ENCODE data around the gene NOL6. TPM values are rescaled to one million over a fixed set of nuclear protein-coding genes. Genes with fewer than 3 reads are reported as not detected.

The NOL6 gene
- total and polyA plus RNA-seq, 2 of the 8 experiments (the other 6 are each of a cell fraction or from before 2014, with no cell fraction given), result 44.0 to 55.0 TPM

- H3K4ac ChIP-seq (replicated peaks; ENCODE audit: insufficient read length, low read depth, low read length), result no peak overlapping the region
- 86% methylated on average over 4 of the region's 4 CpGs; no CpG with 5 or more reads in 1 of the 2 experiments for WGBS, 2 experiments (ENCODE audit: extremely low coverage in 1 of 2, insufficient coverage in 1 of 2, insufficient read length in 1 of 2, insufficient replicate concordance in 2 of 2, low coverage in 1 of 2, low lambda C conversion rate in 2 of 2, missing lambda C conversion rate in 1 of 2)
- FAIRE-seq, result no peak
- TF ChIP-seq JUND (IDR thresholded peaks at IDR 0.05; ENCODE audit: low read length) (no peak), POLR2A (IDR thresholded peaks at IDR 0.05; ENCODE audit: control extremely low read depth in 1 of 2, low read depth in 2 of 2, low read length in 2 of 2) (no peak), SIRT6 (IDR thresholded peaks at IDR 0.05; ENCODE audit: low read length) (no peak), RNF2 (IDR thresholded peaks at IDR 0.05; ENCODE audit: borderline replicate concordance, low read depth, low read length, missing control alignments, poor library complexity, severe bottlenecking) (no peak), GTF2F1 (IDR thresholded peaks at IDR 0.05; ENCODE audit: borderline replicate concordance, low read depth, low read length) (no peak), ZNF274 (IDR thresholded peaks at IDR 0.05; ENCODE audit: borderline replicate concordance, extremely low read depth, low read length) (no peak), SIX5 (IDR thresholded peaks at IDR 0.05; ENCODE audit: low read depth, low read length) (no peak)
- H2AFZ ChIP-seq (ENCODE audit: low read length), result no peak overlapping the region
- CTCF ChIA-PET (ENCODE audit: partially characterized antibody), result interaction anchor here (0.6 to 21.6 kb wide), 12 partner anchors 13 to 418 kb away, joined by 3 to 358 read pairs (median 26); partner anchors contain the start of genes AQP7 and NOL6
- no peak overlapping the region for H2AK5ac ChIP-seq (ENCODE audit: low read depth, low read length)
- H3K27ac ChIP-seq (ENCODE audit: low read depth, low read length), result no peak overlapping the region
- no peak overlapping the region for H2BK20ac ChIP-seq (ENCODE audit: low read length)
- peak overlapping the region; percentile 97; the same call in 1 of the 2 replicates for H2BK15ac ChIP-seq (ENCODE audit: low read length)
- no peaks in the 10 kb centered on the region for H3K36me3 ChIP-seq (ENCODE audit: control insufficient read depth in 2 of 4, insufficient read depth in 4 of 4, low read length in 3 of 4)
- no peak overlapping the region for H3K9ac ChIP-seq (replicated peaks in 1 of 4; ENCODE audit: extremely low read depth in 1 of 4, low read depth in 3 of 4, low read length in 3 of 4)
- H2BK12ac ChIP-seq (ENCODE audit: low read depth, low read length), result no peak overlapping the region
- H3K56ac ChIP-seq (replicated peaks; ENCODE audit: insufficient read length, low read depth, low read length), result no peak overlapping the region
- no peak overlapping the region for H3K14ac ChIP-seq (ENCODE audit: insufficient read length)
- H3K4me1 ChIP-seq (replicated peaks in 1 of 4; ENCODE audit: control insufficient read depth in 3 of 4, insufficient read depth in 4 of 4, low read length in 3 of 4), result peaks cover 0 to 29% (median 13%) of the 10 kb centered on the region in 4 experiments; a peak in 6 of 7 replicates
- H4K5ac ChIP-seq (ENCODE audit: insufficient read length, low read depth, low read length), result no peak overlapping the region
- H4K8ac ChIP-seq (ENCODE audit: extremely low read depth, insufficient read depth, low read length), result no peak overlapping the region; the same call in 1 of the 2 replicates
- no peak overlapping the region for H3K4me2 ChIP-seq (ENCODE audit: insufficient read depth in 1 of 2, low read depth in 2 of 2, low read length in 2 of 2)
- no peaks in the 10 kb centered on the region for H3K9me3 ChIP-seq (ENCODE audit: insufficient read depth in 2 of 2, low read depth in 1 of 2, low read length in 1 of 2)
- no peaks in the 10 kb centered on the region for H4K20me1 ChIP-seq (replicated peaks in 1 of 2; ENCODE audit: control insufficient read depth in 1 of 2, insufficient read depth in 2 of 2, low read length in 2 of 2)
- no peak overlapping the region for H3K23ac ChIP-seq (ENCODE audit: insufficient read length)
- H3K23me2 ChIP-seq (ENCODE audit: low read depth, low read length), result peaks cover 10% of the 10 kb centered on the region; the same call in 1 of the 2 replicates
- peaks cover 0 to 23% (median 12%) of the 10 kb centered on the region in 4 experiments; a peak in 5 of 7 replicates for H3K27me3 ChIP-seq (replicated peaks in 1 of 4; ENCODE audit: control insufficient read depth in 3 of 4, extremely low read depth in 1 of 4, insufficient read depth in 3 of 4, low read length in 3 of 4)
- H2BK5ac ChIP-seq (ENCODE audit: low read depth, low read length), result no peak overlapping the region
- no peaks in the 10 kb centered on the region for H3K79me1 ChIP-seq (ENCODE audit: low read depth, low read length)
- DNase-seq (ENCODE audit: low read depth in 1 of 2, low spot score in 2 of 2), result no peak
- H3K18ac ChIP-seq (ENCODE audit: extremely low read depth, low read length), result no peak overlapping the region
- no peak overlapping the region for H3K4me3 ChIP-seq (ENCODE audit: extremely low read depth in 1 of 4, insufficient read depth in 2 of 4, low read depth in 3 of 4, low read length in 4 of 4)
- H2BK120ac ChIP-seq (replicated peaks; ENCODE audit: low read depth, low read length), result no peak overlapping the region
- H4K91ac ChIP-seq (replicated peaks; ENCODE audit: insufficient read length, low read length), result no peak overlapping the region
- no peaks in the 10 kb centered on the region for H3K79me2 ChIP-seq (ENCODE audit: control insufficient read depth in 1 of 2, insufficient read depth in 2 of 2, low read length in 2 of 2)
- POLR2A ChIA-PET (ENCODE audit: partially characterized antibody), result interaction anchor here (0.8 to 1.1 kb wide), 2 partner anchors 13 to 28 kb away, joined by 3 read pairs; no protein-coding TSS in a partner anchor
These were observed 23.0 kb downstream of the NOL6 start for GRCh38 chr9:33450621-33451146.
